Epithelial cell of umbilical artery (primary cell): ENCODE measurements around the gene STK40. TPM values are rescaled to one million over a fixed set of nuclear protein-coding genes. Genes with fewer than 3 reads are reported as not detected.

Experiments
- total RNA-seq: library from RNA; depleted of rRNA; stranded (reverse); fragments of >200 nt; gene quantifications from 2 replicates; pipeline ENCODE4 v1.2.3, GENCODE V29; 2014

The STK40 gene, protein sequence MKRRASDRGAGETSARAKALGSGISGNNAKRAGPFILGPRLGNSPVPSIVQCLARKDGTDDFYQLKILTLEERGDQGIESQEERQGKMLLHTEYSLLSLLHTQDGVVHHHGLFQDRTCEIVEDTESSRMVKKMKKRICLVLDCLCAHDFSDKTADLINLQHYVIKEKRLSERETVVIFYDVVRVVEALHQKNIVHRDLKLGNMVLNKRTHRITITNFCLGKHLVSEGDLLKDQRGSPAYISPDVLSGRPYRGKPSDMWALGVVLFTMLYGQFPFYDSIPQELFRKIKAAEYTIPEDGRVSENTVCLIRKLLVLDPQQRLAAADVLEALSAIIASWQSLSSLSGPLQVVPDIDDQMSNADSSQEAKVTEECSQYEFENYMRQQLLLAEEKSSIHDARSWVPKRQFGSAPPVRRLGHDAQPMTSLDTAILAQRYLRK
- total RNA-seq: 10.7 and 14.7 TPM in 2 replicates

DNA sequence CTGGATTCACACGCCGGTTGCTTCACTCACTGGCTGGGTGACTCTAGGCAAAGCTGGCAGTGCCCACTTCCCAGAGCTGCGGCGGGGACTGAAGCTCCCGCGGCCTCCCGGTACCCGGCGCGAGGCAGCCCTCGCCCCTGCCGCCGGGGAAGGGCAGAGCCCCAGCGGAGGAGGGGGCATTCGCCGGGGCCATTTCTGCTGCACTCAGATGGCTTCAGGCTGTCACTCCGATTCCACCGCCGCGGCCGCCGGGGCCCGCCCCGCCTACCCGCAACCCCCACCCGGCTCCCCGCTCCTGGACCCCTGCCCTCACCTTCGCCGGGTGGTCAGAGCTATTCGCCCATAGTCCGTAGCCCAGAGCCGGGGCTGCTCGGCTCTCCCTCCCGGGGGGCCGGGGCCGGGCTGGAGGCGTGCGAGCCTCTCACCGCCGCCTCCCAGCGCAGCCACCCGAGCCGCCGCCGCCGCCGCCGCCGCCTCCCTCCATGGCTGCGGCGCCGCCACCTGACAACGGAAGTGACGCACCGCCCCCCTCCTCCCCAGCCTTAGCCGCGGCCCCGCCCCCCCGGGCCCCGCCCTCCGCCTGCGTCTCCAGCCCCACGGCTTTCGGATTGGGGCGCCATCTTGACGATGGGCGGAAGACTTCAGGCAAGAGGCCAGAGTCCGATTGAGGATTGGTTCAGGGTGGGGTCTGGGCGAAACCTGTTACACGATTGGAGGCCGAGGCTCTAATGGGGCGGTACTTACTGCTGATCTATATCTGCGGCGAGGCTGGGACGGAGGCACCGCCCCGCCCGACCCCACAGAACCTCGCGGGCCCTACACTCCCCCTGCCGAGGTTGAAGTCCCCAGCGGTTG is at the start of gene STK40:
STK40 (minus strand) TSS at position 515 of the 855 bp plus-strand sequence. CDS start 24,592 bp downstream, outside the sequence.

DNA sequence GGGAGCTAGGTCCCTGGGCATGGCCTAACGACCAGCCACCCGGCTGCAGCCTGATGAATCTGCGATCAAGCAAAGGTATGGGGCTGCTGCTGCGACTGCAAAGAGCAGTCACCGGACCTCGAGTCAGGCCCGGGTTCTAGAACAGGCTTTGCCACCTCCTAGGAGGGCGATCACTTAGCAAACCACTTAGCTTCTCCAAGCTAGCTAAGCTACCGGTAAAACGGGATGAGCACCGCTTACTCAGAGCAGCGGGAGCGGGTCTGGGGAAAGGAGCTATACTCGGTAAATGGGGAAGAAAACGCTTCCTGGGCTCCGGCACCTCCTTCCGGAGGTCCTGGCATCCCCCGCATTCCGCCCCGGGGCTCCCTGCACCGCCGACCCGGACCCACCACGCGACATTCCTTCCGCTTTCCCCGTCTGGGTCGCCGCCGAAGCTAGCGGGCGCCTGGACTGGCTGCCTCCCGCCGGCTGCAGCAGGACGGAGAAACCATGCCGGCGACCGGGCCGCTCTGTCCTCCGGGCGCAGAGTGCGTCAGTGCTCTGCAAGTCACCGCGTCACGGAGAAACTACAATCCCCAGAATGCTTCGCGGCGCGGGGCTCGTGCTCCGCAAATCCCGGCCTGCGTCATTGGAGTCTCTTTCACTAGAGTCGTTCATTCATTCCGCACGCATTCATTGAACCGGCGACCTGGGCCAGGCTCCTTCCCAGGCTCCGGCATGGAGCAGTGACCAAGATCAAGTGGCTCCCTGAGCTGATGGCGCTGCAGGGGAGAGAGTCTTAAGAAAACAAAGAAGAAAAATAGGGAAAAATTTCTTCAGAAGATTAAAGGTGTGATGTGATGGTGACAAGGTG is 11.9 kb upstream of the STK40 start, which contains the start of gene LSM10:
LSM10 (minus strand) TSS at position 531 of the 853 bp plus-strand sequence. CDS start 3,779 bp downstream, outside the sequence.

DNA sequence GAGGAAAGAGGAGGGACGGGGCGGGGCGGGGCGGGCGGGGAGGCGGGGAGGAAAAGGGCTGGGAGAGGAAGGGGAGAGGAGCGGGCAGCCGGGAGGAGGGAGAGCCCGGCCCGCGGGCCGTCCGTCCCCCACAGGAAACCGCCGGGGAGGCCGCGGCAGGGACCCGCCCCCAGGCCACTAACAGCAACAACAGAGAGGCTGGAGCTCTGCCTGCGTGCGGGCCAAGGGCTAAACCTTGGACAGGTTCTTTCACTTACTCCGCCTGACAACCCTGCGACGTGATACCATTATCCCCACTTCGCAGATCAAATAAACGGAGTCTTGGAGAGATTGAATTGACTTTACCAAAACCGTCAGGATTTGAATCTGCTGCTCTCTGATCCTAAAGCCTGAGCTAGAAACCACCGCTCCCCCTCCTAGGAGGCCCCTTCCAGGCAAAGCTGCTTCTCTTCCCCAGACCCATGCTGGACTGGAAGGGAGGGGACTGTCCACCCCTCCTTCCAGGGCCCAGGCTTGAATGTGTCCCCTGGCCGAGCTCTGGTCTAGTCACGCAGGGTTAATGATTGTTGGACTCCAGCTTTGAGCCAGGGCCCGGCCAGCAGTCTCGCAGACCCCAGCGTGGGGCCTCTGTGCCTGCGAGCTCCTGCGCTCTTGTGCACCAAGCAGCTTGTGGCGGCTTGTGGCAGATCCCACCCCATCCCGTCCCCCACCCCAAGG is 61.9 kb downstream of the STK40 start, which contains the start of gene EVA1B:
EVA1B (minus strand) TSS at position 10 of the 717 bp plus-strand sequence. CDS start 608 bp downstream, outside the sequence.

DNA sequence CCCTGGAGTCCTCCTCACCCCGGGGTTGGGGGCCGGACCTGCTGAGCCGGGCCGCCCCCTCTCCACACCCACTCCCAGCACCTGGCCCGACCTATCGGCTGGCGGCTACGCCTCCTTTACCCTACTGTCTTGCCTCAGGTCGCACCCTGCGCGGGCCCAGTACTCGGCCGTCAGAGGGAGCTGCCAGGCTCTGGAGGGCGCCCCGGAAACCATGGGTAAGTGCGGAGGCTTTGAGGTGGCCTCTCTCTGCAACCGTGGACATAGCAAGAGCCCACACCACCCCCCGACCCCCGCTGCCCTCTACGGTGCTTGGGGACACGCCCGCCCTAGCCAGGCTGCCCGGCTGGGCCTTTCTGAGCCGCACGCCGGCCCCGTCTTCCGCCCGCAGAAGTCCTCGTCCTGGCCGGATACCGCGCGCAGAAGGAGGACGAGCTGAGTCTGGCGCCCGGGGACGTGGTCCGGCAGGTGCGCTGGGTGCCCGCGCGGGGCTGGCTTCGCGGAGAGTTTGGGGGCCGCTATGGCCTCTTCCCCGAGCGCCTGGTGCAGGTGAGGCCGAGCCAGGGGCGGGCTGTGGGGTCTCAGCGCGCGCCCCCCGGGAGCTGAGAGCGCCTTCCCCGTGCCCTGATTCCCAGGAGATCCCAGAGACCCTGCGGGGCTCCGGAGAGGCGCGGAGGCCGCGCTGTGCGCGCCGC is 79.4 kb downstream of the STK40 start, which contains the start of gene SH3D21:
SH3D21 (plus strand) TSS at position 159 of the 692 bp plus-strand sequence; CDS start at position 212, 53 bp downstream.

Other genes starting within 250 kb of the STK40 start
- 146 and 167 TPM in 2 replicates for gene TRAPPC3, start 236.4 kb downstream of the STK40 start, total RNA-seq
- gene MAP7D1, start 229.8 kb downstream of the STK40 start, total RNA-seq: 62.4 and 93.2 TPM in 2 replicates
- 95.2 and 127 TPM in 2 replicates for gene THRAP3, start 161.5 kb downstream of the STK40 start, total RNA-seq
- 0.91 and 0.97 TPM in 2 replicates for gene SH3D21, start 79.6 kb downstream of the STK40 start, total RNA-seq
- 170 and 275 TPM in 2 replicates for gene EVA1B, start 62.3 kb downstream of the STK40 start, total RNA-seq
- gene LSM10, start 12.0 kb upstream of the STK40 start, total RNA-seq: 11.1 and 13.3 TPM in 2 replicates
- 4.9 and 5.5 TPM in 2 replicates for gene OSCP1, start 64.5 kb upstream of the STK40 start, total RNA-seq
- 82.8 and 97.4 TPM in 2 replicates for gene MRPS15, start 78.5 kb upstream of the STK40 start, total RNA-seq
- not detected in 2 replicates for gene CSF3R, start 97.0 kb upstream of the STK40 start, total RNA-seq